H9 (cell line): ENCODE data around the gene ELMOD3. TPM values are rescaled to one million over a fixed set of nuclear protein-coding genes. Genes with fewer than 3 reads are reported as not detected.
A peak's percentile ranks its signal among the peaks of the same experiment; 100 is the strongest.

ENCODE experiments used
- DNase-seq: peaks from one replicate; pipeline ENCODE4 v3.0.0-alpha.2; 2017
- H2AFZ ChIP-seq: one replicate; pipeline ENCODE4 v1.6.1; 2013; ENCODE audit warnings: mild to moderate bottlenecking, low read length, control low read depth, moderate library complexity
- H2AK5ac ChIP-seq: 2 replicates; pipeline ENCODE4 v1.6.1; 2013; ENCODE audit warnings: low read length, control low read depth, mixed read lengths; ENCODE audit not compliant: insufficient read length
- H2BK120ac ChIP-seq: one replicate; pipeline ENCODE4 v1.6.1; 2013; ENCODE audit warnings: low read depth, mild to moderate bottlenecking, low read length, control low read depth, inconsistent platforms; ENCODE audit not compliant: poor library complexity, severe bottlenecking
- H2BK12ac ChIP-seq: 2 replicates; pipeline ENCODE4 v1.6.1; 2013; ENCODE audit warnings: low read length, control low read depth, mixed read lengths, low read depth; ENCODE audit not compliant: insufficient read length
- H2BK15ac ChIP-seq: 2 replicates; pipeline ENCODE4 v1.6.1; 2013; ENCODE audit warnings: low read depth, low read length, control low read depth
- H2BK20ac ChIP-seq: one replicate; pipeline ENCODE4 v1.6.1; 2013; ENCODE audit warnings: low read depth, mild to moderate bottlenecking, low read length, control low read depth, inconsistent platforms; ENCODE audit not compliant: poor library complexity, severe bottlenecking
- H2BK5ac ChIP-seq: 2 replicates; pipeline ENCODE4 v1.6.1; 2013; ENCODE audit warnings: low read length, control low read depth, mixed read lengths; ENCODE audit not compliant: insufficient read length
- H3K14ac ChIP-seq: 2 replicates; pipeline ENCODE4 v1.6.1; 2013; ENCODE audit warnings: low read length, control low read depth; ENCODE audit not compliant: insufficient read depth
- H3K18ac ChIP-seq: 2 replicates; pipeline ENCODE4 v1.6.1; 2013; ENCODE audit warnings: low read depth, mild to moderate bottlenecking, mixed read lengths, low read length, control low read depth; ENCODE audit not compliant: insufficient read length
- H3K23ac ChIP-seq: 2 replicates; pipeline ENCODE4 v1.6.1; 2013; ENCODE audit warnings: low read length, control low read depth, mixed read lengths, low read depth; ENCODE audit not compliant: insufficient read length
- H3K23me2 ChIP-seq: 2 replicates; pipeline ENCODE4 v1.6.1; 2013; ENCODE audit warnings: low read depth, mild to moderate bottlenecking, mixed read lengths, low read length, control low read depth; ENCODE audit not compliant: insufficient read length, poor library complexity, severe bottlenecking
- H3K27ac ChIP-seq: 2 replicates; pipeline ENCODE4 v1.5.1; 2013; ENCODE audit warnings: low read length, control low read depth, mixed read lengths, low read depth; ENCODE audit not compliant: insufficient read length
- H3K27me3 ChIP-seq: 2 replicates; pipeline ENCODE4 v1.6.1; 2013; ENCODE audit warnings: low read length, control low read depth, inconsistent platforms; ENCODE audit not compliant: insufficient read depth
- H3K4ac ChIP-seq: 2 replicates; pipeline ENCODE4 v1.6.1; 2013; ENCODE audit warnings: low read depth, mild to moderate bottlenecking, control low read depth, inconsistent platforms, low read length, moderate library complexity
- H3K4me1 ChIP-seq: 2 replicates; pipeline ENCODE4 v1.6.1; 2013; ENCODE audit warnings: low read length, control low read depth, inconsistent platforms; ENCODE audit not compliant: insufficient read depth
- H3K4me2 ChIP-seq: 2 replicates; pipeline ENCODE4 v1.6.1; 2013; ENCODE audit warnings: low read length, control low read depth, mixed read lengths; ENCODE audit not compliant: insufficient read length, insufficient read depth
- H3K56ac ChIP-seq: 2 replicates; pipeline ENCODE4 v1.6.1; 2013; ENCODE audit warnings: low read depth, mild to moderate bottlenecking, mixed read lengths, low read length, control low read depth; ENCODE audit not compliant: insufficient read length
- H3K79me1 ChIP-seq: 2 replicates; pipeline ENCODE4 v1.6.1; 2013; ENCODE audit warnings: low read depth, mild to moderate bottlenecking, moderate library complexity, low read length, control low read depth, inconsistent platforms; ENCODE audit not compliant: insufficient read depth, poor library complexity, severe bottlenecking
- H3K79me2 ChIP-seq: 2 replicates; pipeline ENCODE4 v1.6.1; 2013; ENCODE audit warnings: low read length, control low read depth, inconsistent platforms; ENCODE audit not compliant: insufficient read depth
- H3K9ac ChIP-seq: 2 replicates; pipeline ENCODE4 v1.6.1; 2013; ENCODE audit warnings: low read length, control low read depth, mixed read lengths; ENCODE audit not compliant: insufficient read length; ENCODE audit errors: extremely low read depth
- H3K9me3 ChIP-seq: one replicate; pipeline ENCODE4 v1.6.1; 2013; ENCODE audit warnings: low read depth, low read length, inconsistent platforms; ENCODE audit not compliant: control insufficient read depth
- H3T11ph ChIP-seq: one replicate; pipeline ENCODE4 v1.6.1; 2013; ENCODE audit warnings: mild to moderate bottlenecking, low read length, control low read depth, inconsistent platforms
- H4K20me1 ChIP-seq: one replicate; pipeline ENCODE4 v1.6.1; 2013; ENCODE audit not compliant: control insufficient read depth, insufficient read length, insufficient read depth
- H4K5ac ChIP-seq: 2 replicates; pipeline ENCODE4 v1.6.1; 2013; ENCODE audit warnings: low read depth, mild to moderate bottlenecking, mixed read lengths, low read length, control low read depth; ENCODE audit not compliant: insufficient read length
- H4K8ac ChIP-seq: replicated peaks from 2 replicates; pipeline ENCODE4 v1.6.1; 2013; ENCODE audit warnings: low read length, control low read depth, mixed read lengths, low read depth; ENCODE audit not compliant: insufficient read length
- H4K91ac ChIP-seq: 2 replicates; pipeline ENCODE4 v1.6.1; 2013; ENCODE audit warnings: low read depth, mild to moderate bottlenecking, moderate library complexity, mixed read lengths, low read length, control low read depth; ENCODE audit not compliant: insufficient read length
- H3K27ac Mint-ChIP-seq, 3 experiments: 2 replicates in 2 of 3; 3 replicates in 1 of 3; pipeline ENCODE4 v1.8.0; 2020 to 2021; ENCODE audit warnings: mixed read lengths in 3 of 3, mild to moderate bottlenecking in 1 of 3, moderate library complexity in 1 of 3
- H3K27me3 Mint-ChIP-seq: 2 replicates; pipeline ENCODE4 v1.8.0; 2021; ENCODE audit warnings: low read depth, mild to moderate bottlenecking, moderate library complexity, mixed read lengths
- H3K36me3 Mint-ChIP-seq, 3 experiments: 2 replicates in 2 of 3; 3 replicates in 1 of 3; pipeline ENCODE4 v1.8.0; 2020 to 2021; ENCODE audit warnings: low read depth in 3 of 3, mixed read lengths in 3 of 3; ENCODE audit not compliant: insufficient read depth in 1 of 3
- H3K4me1 Mint-ChIP-seq, 2 experiments: 2 replicates each; pipeline ENCODE4 v1.8.0; 2020; ENCODE audit warnings: mixed read lengths in 2 of 2
- H3K4me3 Mint-ChIP-seq, 2 experiments: 2 replicates in 1 of 2; 3 replicates in 1 of 2; pipeline ENCODE4 v1.8.0; 2020 to 2021; ENCODE audit warnings: mild to moderate bottlenecking in 2 of 2, mixed read lengths in 2 of 2, moderate library complexity in 1 of 2
- H3K9me3 Mint-ChIP-seq, 2 experiments: 2 replicates in 1 of 2; 3 replicates in 1 of 2; pipeline ENCODE4 v1.8.0; 2020; ENCODE audit warnings: mild to moderate bottlenecking in 2 of 2, mixed read lengths in 2 of 2, moderate library complexity in 1 of 2
- WGBS: extraction: QIAGEN DNeasy Blood & Tissue Kit; methylation state at CpG from one replicate; pipeline ENCODE4 v1.1.7; 2013; ENCODE audit warnings: missing lambda C conversion rate, low lambda C conversion rate, mixed read lengths; ENCODE audit not compliant: insufficient read length; ENCODE audit errors: extremely low coverage; 5-methylcytosine and 5-hydroxymethylcytosine counted together
- total RNA-seq: library from RNA; stranded (reverse); gene quantifications from 2 replicates; pipeline ENCODE4 v1.2.1, GENCODE V29; 2021
- TF ChIP-seq, protein P1 (sequence below): fragments of 200-600 bp; sonication (generic); conservative IDR thresholded peaks from 3 replicates; pipeline ENCODE4 v1.8.0; 2021; ENCODE audit warnings: antibody characterized with exemption, mild to moderate bottlenecking

Gene ELMOD3
- total RNA-seq, 1 experiment from 2014 or later: 7.6 TPM

DNA sequence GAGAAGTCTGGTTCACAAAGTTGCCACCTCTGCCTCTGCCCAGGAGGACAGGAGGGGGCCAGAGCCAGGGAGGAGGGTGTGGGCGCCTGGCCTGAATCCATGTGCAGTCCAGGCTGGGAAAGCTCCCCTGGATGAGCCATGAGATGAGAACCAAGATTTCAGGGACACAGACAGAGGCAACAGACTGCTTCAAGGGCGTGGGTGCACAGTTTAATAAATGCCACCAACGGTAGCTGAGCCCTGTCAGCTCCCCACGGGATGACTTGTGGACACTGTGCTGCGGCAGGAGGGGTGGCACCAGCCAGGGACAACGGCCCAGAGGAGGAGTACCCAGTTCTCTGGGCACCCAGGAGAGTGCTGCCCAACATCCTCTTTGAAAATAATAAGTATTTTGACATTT is 40.4 kb downstream of the ELMOD3 start:
- Mint-ChIP-seq H3K36me3 (peaks cover 4 to 16% (median 10%) of the 10 kb centered on the region in 3 experiments), H3K9me3 (no peaks in the 10 kb centered on the region), H3K27ac (0 out of 7 replicates have a peak overlapping the region, but pooled peaks of 1 of the 3 experiments have one; percentile 67), H3K4me3 (no peak overlapping the region), H3K27me3 (no peaks in the 10 kb centered on the region), H3K4me1 (peaks cover 15 to 17% of the 10 kb centered on the region in 2 experiments)
- H3K23me2 ChIP-seq: no peaks in the 10 kb centered on the region
- no peak overlapping the region for H4K91ac ChIP-seq
- no peak overlapping the region for H3K9ac ChIP-seq
- H3K56ac ChIP-seq: no peak overlapping the region
- no peak overlapping the region for H2BK12ac ChIP-seq
- no peak for DNase-seq
- no peak overlapping the region for H3K4ac ChIP-seq
- no peak overlapping the region for H2AFZ ChIP-seq
- no peak overlapping the region for H3K18ac ChIP-seq
- no peak overlapping the region for H2BK15ac ChIP-seq
- TF ChIP-seq, protein P1, sequence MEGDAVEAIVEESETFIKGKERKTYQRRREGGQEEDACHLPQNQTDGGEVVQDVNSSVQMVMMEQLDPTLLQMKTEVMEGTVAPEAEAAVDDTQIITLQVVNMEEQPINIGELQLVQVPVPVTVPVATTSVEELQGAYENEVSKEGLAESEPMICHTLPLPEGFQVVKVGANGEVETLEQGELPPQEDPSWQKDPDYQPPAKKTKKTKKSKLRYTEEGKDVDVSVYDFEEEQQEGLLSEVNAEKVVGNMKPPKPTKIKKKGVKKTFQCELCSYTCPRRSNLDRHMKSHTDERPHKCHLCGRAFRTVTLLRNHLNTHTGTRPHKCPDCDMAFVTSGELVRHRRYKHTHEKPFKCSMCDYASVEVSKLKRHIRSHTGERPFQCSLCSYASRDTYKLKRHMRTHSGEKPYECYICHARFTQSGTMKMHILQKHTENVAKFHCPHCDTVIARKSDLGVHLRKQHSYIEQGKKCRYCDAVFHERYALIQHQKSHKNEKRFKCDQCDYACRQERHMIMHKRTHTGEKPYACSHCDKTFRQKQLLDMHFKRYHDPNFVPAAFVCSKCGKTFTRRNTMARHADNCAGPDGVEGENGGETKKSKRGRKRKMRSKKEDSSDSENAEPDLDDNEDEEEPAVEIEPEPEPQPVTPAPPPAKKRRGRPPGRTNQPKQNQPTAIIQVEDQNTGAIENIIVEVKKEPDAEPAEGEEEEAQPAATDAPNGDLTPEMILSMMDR: no peak
- H2BK20ac ChIP-seq: no peak overlapping the region
- no peak overlapping the region for H3K23ac ChIP-seq
- no peak overlapping the region for H3K27ac ChIP-seq
- H3K79me1 ChIP-seq: no peaks in the 10 kb centered on the region
- WGBS: no CpG with 5 or more reads among the region's 6 CpGs
- H4K20me1 ChIP-seq: no peaks in the 10 kb centered on the region
- H3K79me2 ChIP-seq: no peaks in the 10 kb centered on the region
- no peaks in the 10 kb centered on the region for H3K27me3 ChIP-seq
- H3T11ph ChIP-seq: no peak overlapping the region
- H2AK5ac ChIP-seq: no peak overlapping the region
- H4K5ac ChIP-seq: no peak overlapping the region
- H3K4me2 ChIP-seq: no peak overlapping the region
- no peak overlapping the region for H4K8ac ChIP-seq
- H2BK120ac ChIP-seq: no peak overlapping the region
- H3K14ac ChIP-seq: no peak overlapping the region; the same call in 1 of the 2 replicates
- no peaks in the 10 kb centered on the region for H3K4me1 ChIP-seq
- H3K9me3 ChIP-seq: no peaks in the 10 kb centered on the region
- H2BK5ac ChIP-seq: no peak overlapping the region
